ENCODE data around the gene LRRC27. TPM values are rescaled to one million over a fixed set of nuclear protein-coding genes. Genes with fewer than 3 reads are reported as not detected.

LRRC27 gene
- total RNA-seq, 1 experiment from 2014 or later = 4.1 TPM

- BruUV-seq (replicated peaks) = no TSS peak
- H3K4me1 ChIP-seq (ENCODE audit: control insufficient read depth in 1 of 2, insufficient read depth in 2 of 2, low read length in 2 of 2) = no peaks in the 10 kb centered on the region
- no peak overlapping the region for H3K27ac ChIP-seq (ENCODE audit: low read depth, low read length)
- H2AFZ ChIP-seq (ENCODE audit: low read depth, low read length, poor library complexity, severe bottlenecking) = no peak overlapping the region
- ChIA-PET RAD21 (ENCODE audit: low non-redundant PET in 1 of 2, low total read pairs in 2 of 2, uncharacterized antibody in 2 of 2, unreplicated experiment in 2 of 2) (no interaction called here), CTCF (no interaction called here), POLR2A (no interaction called here)
- no peak for DNase-seq (ENCODE audit: low read depth, low spot score)
- no peak overlapping the region for H3K9ac ChIP-seq (ENCODE audit: low read length)
- ATAC-seq = no peak
- intact Hi-C loops (cut with micrococcal nuclease) = no loop called here
- TF ChIP-seq SP1 (IDR thresholded peaks at IDR 0.05; ENCODE audit: low read depth) = no peak
- TF ChIP-seq SRF (IDR thresholded peaks at IDR 0.05; ENCODE audit: low read depth) = no peak
- TF ChIP-seq YY1 (IDR thresholded peaks at IDR 0.05; ENCODE audit: extremely low read depth, insufficient replicate concordance, low read depth, low read length) = no peak
- no peak for TF ChIP-seq JUND (IDR thresholded peaks at IDR 0.05)
- no peak for TF ChIP-seq CTCF (IDR thresholded peaks at IDR 0.05 in 2 of 3, conservative IDR thresholded peaks at IDR 0.05 in 1 of 3; ENCODE audit: borderline replicate concordance in 1 of 3, insufficient read depth in 1 of 3, low read depth in 2 of 3, low read length in 2 of 3)
- TF ChIP-seq CBX3 (IDR thresholded peaks at IDR 0.05; ENCODE audit: low read depth) = no peak
- TF ChIP-seq TCF7L2 (IDR thresholded peaks at IDR 0.05; ENCODE audit: borderline replicate concordance, extremely low read depth, insufficient read depth, insufficient read length) = no peak
- TF ChIP-seq EZH2phosphoT487 (IDR thresholded peaks at IDR 0.05; ENCODE audit: borderline replicate concordance) = no peak
- no peak for TF ChIP-seq POLR2A (IDR thresholded peaks at IDR 0.05; ENCODE audit: borderline replicate concordance, extremely low read depth, insufficient read depth, insufficient read length)
- TF ChIP-seq ELF1 (IDR thresholded peaks at IDR 0.05; ENCODE audit: borderline replicate concordance, low read depth) = no peak
- TF ChIP-seq ATF3 (IDR thresholded peaks at IDR 0.05) = no peak
- TF ChIP-seq CEBPB (IDR thresholded peaks at IDR 0.05; ENCODE audit: low read depth) = no peak
- no peaks in the 10 kb centered on the region for H4K20me1 ChIP-seq (ENCODE audit: insufficient read depth)
- H3K9me3 ChIP-seq (ENCODE audit: control insufficient read depth in 1 of 2, insufficient read depth in 1 of 2, low read depth in 1 of 2, low read length in 2 of 2) = no peaks in the 10 kb centered on the region
- H3K79me2 ChIP-seq (ENCODE audit: insufficient read depth, low read length) = no peaks in the 10 kb centered on the region; the same call in 1 of the 2 replicates
- H3K36me3 ChIP-seq (ENCODE audit: control insufficient read depth in 1 of 2, insufficient read depth in 2 of 2, low read length in 2 of 2) = no peaks in the 10 kb centered on the region
- H3K9me2 ChIP-seq (ENCODE audit: insufficient read depth) = no peaks in the 10 kb centered on the region
- H3K27me3 ChIP-seq (ENCODE audit: insufficient read depth, low read length) = no peaks in the 10 kb centered on the region
- H3K4me3 ChIP-seq (replicated peaks in 1 of 2; ENCODE audit: low read depth in 1 of 2, low read length in 2 of 2) = no peak overlapping the region
- no peak overlapping the region for H3K4me2 ChIP-seq (ENCODE audit: low read length)
Measured at GRCh38 chr10:132290631-132291030, 41.4 kb upstream of the LRRC27 start.
